PFSK-1 (cell line): ENCODE results near the gene PICALM.

Experiments
- POLR2AphosphoS5 ChIP-seq: IDR thresholded peaks from 2 replicates; pipeline ENCODE4 v1.6.1; 2012; ENCODE audit warnings: low read depth, mild to moderate bottlenecking, control low read depth, low read length, moderate library complexity
- SIN3A ChIP-seq: IDR thresholded peaks from 2 replicates; pipeline ENCODE4 v1.6.1; 2012; ENCODE audit warnings: mild to moderate bottlenecking, low read length, moderate library complexity, borderline replicate concordance; ENCODE audit not compliant: insufficient read depth
- TAF1 ChIP-seq: IDR thresholded peaks from 2 replicates; pipeline ENCODE4 v1.6.1; 2012; ENCODE audit warnings: low read length, control low read depth, borderline replicate concordance; ENCODE audit not compliant: insufficient read depth
- TF ChIP-seq, protein P1 (sequence below), 2 experiments: IDR thresholded peaks; 2 replicates each; pipeline versions ENCODE4 v1.6.1 to v1.8.0; 2011 to 2012; ENCODE audit warnings: low read depth in 2 of 2, low read length in 2 of 2, control low read depth in 1 of 2, inconsistent platforms in 1 of 2, mild to moderate bottlenecking in 1 of 2, moderate library complexity in 1 of 2; ENCODE audit not compliant: insufficient read depth in 1 of 2

DNA sequence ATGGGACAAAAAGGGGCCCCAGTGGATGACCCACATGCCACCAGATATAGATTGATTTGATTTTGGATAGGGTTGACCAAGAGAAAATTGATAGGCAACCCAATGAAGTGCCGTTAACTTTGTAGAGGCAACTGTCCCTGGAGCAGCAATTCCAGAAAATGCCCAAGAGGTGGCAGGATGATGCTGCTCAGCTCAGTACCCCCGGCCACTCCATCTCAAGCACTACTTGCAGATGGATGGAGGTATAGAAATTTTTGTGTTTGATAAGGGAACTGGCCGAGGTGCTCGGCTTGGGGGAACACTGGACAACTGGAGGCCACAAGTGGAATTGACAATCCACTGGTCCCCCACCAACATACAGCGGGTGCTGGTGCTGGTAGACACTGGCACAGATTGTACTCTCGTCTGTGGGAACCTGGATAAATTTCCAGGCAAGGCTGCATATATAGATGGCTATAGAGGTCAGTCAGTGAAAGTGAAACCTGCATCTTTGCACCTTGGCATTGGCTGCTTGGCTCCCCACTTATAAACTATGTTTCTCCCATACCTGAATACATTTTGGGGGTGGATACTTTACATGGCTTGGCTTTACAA, 127.4 kb downstream of the PICALM start:
- TF ChIP-seq TAF1 (no peak), SIN3A (no peak), POLR2AphosphoS5 (no peak)
- TF ChIP-seq, protein P1, sequence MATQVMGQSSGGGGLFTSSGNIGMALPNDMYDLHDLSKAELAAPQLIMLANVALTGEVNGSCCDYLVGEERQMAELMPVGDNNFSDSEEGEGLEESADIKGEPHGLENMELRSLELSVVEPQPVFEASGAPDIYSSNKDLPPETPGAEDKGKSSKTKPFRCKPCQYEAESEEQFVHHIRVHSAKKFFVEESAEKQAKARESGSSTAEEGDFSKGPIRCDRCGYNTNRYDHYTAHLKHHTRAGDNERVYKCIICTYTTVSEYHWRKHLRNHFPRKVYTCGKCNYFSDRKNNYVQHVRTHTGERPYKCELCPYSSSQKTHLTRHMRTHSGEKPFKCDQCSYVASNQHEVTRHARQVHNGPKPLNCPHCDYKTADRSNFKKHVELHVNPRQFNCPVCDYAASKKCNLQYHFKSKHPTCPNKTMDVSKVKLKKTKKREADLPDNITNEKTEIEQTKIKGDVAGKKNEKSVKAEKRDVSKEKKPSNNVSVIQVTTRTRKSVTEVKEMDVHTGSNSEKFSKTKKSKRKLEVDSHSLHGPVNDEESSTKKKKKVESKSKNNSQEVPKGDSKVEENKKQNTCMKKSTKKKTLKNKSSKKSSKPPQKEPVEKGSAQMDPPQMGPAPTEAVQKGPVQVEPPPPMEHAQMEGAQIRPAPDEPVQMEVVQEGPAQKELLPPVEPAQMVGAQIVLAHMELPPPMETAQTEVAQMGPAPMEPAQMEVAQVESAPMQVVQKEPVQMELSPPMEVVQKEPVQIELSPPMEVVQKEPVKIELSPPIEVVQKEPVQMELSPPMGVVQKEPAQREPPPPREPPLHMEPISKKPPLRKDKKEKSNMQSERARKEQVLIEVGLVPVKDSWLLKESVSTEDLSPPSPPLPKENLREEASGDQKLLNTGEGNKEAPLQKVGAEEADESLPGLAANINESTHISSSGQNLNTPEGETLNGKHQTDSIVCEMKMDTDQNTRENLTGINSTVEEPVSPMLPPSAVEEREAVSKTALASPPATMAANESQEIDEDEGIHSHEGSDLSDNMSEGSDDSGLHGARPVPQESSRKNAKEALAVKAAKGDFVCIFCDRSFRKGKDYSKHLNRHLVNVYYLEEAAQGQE (IDR thresholded peaks at IDR 0.05; ENCODE audit: insufficient read depth in 1 of 2, low read depth in 2 of 2, low read length in 2 of 2): peak in 1 of 2 experiments; percentile 77; a peak in 2 of 4 replicates
